GM12872 (cell line): ENCODE results near the gene STIL.

Experiments used
- TF ChIP-seq, protein P1 (sequence below): IDR thresholded peaks from 3 replicates; pipeline ENCODE4 v1.5.1; 2011; ENCODE audit warnings: low read depth, mild to moderate bottlenecking, low read length, moderate library complexity; ENCODE audit not compliant: insufficient read depth

The STIL gene

DNA sequence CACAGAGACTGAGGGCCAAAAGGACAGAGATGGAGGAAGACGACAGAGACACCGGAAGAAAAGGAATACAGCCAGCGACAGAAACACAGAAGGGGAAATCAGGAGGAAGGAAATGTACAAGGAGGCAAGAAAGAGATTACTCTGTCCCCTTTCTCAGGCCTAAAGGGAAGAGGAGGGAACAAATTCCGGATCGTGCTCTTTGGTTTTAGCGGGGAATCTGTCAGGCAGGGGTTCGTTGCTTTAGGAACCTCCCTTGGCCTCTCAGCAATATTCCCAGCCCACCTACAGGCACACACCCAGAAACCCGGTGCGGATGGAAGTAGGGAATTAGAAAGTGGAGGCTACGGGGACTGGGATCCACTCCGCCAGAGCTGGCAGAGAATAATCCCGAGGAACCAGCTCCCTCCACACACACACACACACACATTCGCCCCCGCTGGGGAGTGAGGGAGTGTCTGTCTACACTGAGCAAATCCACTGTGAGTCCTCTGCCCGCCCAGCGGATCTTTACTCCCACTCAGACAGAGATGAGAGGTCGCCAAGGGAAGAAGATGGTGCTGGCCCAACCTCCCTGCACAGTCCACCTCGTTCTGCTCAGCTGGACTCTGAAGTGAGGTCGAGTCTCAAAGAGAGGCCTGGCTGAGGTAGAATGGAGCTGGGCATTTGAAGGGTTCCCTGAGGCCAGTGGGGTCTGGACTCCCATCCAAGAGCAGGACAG, 87.7 kb downstream of the STIL start:
- TF ChIP-seq, protein P1, sequence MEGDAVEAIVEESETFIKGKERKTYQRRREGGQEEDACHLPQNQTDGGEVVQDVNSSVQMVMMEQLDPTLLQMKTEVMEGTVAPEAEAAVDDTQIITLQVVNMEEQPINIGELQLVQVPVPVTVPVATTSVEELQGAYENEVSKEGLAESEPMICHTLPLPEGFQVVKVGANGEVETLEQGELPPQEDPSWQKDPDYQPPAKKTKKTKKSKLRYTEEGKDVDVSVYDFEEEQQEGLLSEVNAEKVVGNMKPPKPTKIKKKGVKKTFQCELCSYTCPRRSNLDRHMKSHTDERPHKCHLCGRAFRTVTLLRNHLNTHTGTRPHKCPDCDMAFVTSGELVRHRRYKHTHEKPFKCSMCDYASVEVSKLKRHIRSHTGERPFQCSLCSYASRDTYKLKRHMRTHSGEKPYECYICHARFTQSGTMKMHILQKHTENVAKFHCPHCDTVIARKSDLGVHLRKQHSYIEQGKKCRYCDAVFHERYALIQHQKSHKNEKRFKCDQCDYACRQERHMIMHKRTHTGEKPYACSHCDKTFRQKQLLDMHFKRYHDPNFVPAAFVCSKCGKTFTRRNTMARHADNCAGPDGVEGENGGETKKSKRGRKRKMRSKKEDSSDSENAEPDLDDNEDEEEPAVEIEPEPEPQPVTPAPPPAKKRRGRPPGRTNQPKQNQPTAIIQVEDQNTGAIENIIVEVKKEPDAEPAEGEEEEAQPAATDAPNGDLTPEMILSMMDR: no peak

DNA sequence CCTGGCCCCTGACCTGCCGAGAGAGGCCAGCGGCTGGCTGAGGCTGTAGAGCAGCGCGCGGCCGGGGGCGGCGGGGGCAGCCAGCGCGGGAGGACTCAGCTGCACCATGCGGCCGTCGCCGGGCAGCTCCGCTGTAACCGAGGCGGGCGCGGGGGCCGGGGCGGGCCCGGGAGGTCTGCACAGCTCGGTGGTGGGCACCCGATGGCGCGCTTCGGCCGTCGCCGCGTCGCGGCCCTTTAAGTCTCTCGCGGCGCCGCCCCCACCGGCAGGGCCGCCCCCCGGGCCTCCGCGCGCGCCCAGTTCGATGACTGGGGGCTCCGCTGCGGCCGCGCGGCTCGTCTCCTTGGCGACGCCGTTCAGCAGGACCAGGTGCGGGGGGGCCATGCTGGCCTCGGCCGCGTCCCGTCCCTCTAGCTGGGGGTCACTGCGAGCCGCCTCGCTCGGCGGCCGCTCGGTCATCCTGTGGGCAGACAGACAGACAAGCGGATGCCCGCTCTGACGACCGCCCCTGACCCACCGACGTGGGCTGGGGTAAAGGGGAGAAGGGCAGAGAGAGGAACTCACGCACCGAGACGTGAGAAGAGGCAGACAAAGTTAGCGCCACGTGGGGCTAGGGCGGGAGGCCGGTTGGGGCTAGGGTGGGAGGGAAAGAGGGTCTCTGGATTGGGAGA, 88.4 kb downstream of the STIL start:
- TF ChIP-seq, protein P1: no peak

GRCh38 chr1:47224676-47225399, 89.1 kb downstream of the STIL start:
- TF ChIP-seq, protein P1: no peak

GRCh38 chr1:47223921-47224675, 89.8 kb downstream of the STIL start:
- TF ChIP-seq, protein P1: no peak

DNA sequence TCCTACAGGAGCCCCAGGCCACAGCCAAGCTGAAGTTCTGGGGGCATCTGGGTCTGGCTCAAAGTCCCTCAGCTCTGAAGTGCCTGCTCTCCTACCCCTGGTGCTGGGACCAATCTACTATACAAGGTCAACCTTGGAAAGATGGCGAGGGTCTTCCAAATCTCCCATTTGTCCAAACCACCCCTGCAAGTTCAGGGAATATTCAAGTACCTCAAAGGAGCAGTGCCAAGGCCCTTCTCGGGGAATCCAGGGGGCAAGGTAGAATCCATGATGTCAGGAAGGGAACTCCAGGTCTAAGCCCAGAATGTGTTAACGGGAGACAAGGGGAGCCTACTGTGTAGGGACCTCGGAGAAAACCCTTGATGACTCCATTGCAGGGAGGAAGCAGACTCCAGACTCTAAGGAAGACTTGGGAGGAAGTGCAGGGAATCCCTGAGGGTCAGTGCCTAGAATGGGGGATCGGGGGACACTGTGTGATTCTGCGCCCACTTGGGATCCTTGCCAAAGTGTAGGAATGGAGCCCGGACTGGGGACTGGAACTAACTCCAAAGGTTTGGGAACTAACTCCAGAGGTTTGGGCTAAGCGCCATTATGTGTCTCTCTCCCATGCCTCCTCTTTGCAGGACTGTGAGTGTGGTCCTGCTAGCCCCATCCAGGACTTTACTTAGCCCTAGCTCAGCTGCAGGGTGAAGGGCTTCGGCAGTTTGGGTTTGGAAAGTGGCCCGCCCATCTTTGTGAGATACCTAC, 90.6 kb downstream of the STIL start:
- TF ChIP-seq, protein P1: no peak

GRCh38 chr1:47222476-47222875, 91.5 kb downstream of the STIL start:
- TF ChIP-seq, protein P1: no peak
